Stimulated activated CD4-positive, alpha-beta T cell treated with anti-CD3 and anti-CD28 coated beads, Interleukin-2, amount 100 ng/mL, for 48 hours (primary cell): ENCODE measurements around the gene HSBP1.

ENCODE experiments used
- DNase-seq, 2 donors: peaks; one replicate each; pipeline ENCODE4 v3.0.0-alpha.2; 2020

HSBP1 gene

GRCh38 chr16:83804366-83804765 lies 3.4 kb upstream of the HSBP1 start:
- DNase-seq = no peak

DNA sequence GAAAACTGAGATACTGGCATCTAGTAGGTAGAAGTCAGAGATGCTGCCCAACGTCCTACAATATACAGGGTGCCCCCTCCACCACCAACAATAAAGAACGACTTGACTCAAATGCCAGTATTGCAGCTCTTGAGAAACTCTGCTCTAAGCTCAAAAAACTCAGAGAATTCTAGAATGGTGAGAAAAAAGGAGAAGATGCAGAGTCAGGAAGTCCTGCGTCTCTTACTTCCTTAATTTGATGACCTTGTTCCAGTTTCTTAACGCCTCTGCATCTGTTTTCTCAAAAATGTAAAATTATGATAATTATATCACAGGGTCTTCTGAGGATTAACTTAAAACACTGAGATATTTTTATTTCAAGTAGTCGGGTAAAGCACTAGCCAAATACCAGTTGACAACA lies 1.7 kb upstream of the HSBP1 start:
- DNase-seq = no peak

- DNase-seq = no peak
These were observed 1.0 kb upstream of the HSBP1 start for GRCh38 chr16:83806731-83807130.

- DNase-seq = peak in 1 of 2 donors; percentile 7
These were observed 460 bp upstream of the HSBP1 start for GRCh38 chr16:83807327-83807709.

DNA sequence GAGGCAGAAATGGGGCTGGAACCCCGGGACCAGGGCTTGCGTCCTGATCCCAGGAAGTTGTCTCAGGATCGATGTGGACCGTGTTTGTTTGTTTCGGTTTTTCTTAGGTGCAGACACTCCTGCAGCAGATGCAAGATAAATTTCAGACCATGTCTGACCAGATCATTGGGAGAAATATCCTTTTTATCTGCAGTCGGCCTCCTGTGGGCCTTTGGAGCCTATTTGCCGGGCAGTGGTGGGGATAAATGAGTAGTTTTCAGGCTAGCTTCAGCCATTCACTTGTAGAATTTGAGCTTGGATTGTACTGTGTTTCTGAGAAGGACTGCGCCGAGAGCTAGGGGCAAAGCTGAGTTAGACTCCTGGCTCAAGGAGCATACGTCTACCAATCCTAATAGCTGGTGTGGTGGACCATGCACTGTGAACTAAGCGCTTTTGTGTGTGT lies 816 bp downstream of the HSBP1 start:
- no peak for DNase-seq

- DNase-seq = no peak
These were observed 1.3 kb downstream of the HSBP1 start for GRCh38 chr16:83809092-83809491.

- no peak for DNase-seq
These were observed 3.1 kb downstream of the HSBP1 start for GRCh38 chr16:83810901-83811300.

GRCh38 chr16:83813823-83814658 lies 6.3 kb downstream of the HSBP1 start:
- no peak for DNase-seq

GRCh38 chr16:83814659-83814985 lies 6.8 kb downstream of the HSBP1 start:
- DNase-seq = no peak

GRCh38 chr16:83817022-83817421 lies 9.2 kb downstream of the HSBP1 start:
- DNase-seq = no peak

DNA sequence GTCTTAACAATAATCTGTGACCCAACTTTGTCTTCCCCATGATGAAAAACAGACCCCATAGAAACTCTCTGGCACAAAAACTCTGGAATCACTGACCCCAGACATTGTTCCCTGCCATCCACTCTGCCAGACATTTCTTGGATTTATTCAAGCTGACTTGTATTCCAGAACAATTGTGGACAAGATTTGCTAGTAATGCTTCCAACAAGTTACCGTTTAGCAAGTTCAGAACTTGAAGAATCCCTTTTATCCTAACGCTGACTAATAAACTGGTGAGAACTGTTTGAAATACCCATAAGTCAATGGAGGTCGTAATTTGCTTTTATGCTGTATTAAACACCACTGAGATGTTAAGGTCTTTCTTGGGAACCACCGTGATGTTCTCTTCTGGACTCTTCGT lies 10.5 kb downstream of the HSBP1 start:
- DNase-seq = no peak

DNA sequence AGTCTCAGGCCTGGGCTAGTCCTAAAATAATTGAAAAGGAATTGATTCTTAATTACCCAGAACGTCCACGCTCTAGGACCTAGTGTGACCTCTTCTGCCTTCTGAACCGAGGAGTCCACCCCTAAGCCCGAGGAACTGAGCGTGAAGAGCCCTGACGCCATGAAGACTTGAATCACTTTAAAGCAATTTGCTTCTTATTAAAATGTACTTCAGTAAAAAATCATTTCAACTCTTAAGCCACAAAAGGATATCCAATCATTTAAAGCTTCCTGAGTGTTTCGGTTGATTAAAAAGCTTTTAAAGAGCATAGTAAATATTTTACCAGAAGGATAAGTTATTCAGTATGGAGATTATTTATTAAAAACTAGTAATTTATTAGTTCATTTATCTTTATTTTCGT lies 11.6 kb downstream of the HSBP1 start:
- no peak for DNase-seq

DNA sequence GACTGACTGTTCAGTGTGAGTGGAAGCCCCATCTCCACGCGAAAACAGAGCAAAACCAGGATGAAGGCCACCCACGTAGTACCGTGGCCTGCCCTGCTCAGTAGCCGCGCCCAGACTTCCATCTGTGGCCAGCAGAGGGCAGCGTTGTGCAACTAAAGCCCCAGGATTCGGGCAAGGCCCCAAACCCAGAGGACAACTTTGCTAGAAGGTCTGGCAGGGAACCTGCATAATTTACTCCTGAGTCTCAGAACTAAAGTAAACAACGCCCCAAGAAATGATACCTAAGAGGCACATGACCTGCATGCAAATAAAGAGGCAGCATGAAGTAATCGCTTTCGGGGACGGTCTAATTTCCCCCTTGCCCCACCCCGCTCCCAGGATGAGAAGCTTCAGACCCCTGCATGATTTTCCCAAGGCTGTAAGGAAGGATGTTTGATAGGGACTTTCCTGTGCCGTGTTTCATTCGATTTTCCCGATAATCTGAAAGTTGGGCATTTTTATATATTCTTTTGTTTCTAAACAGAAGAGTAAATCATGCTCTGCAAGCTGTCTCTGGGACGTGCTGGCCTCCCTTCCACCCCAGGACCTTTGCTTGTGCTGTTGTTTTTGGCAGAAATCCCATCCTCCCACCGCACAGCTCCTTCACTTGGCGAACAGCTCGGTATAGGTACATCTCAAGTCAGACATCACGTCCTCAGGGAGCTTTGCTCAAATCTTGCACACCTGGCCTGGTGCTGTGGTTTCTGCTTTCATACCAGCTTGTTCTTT lies 18.6 kb downstream of the HSBP1 start:
- DNase-seq = peak; percentile 82 to 85

GRCh38 chr16:83830091-83830768 lies 22.5 kb downstream of the HSBP1 start:
- no peak for DNase-seq

GRCh38 chr16:83830769-83831455 lies 23.1 kb downstream of the HSBP1 start:
- DNase-seq = no peak

DNA sequence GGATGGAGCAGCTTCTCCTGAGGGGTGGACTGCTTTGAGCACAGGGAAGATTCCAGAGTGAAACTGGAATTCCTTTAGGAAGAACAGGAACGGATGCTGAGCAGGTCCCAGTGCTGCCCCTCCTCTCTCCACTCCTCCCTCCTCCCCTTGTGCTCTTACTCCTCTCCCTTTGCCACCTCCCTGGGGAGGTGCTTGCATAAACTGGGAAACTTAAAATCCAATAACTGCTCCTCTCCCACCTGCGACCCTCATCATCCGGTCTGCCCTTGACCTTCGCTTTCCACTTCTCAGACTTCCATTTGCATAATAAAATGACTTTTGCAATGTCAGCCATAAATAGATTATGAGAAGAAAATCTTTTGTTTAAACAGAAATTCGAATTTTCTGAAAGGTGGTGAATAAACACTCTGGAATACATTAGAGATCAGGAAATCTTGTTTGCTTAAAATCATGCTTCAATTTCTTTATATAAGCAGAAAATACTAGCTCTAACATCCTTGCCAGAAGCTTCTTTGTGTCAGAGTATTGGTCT lies 23.7 kb downstream of the HSBP1 start:
- DNase-seq = no peak

GRCh38 chr16:83833921-83834320 lies 26.1 kb downstream of the HSBP1 start:
- no peak for DNase-seq

DNA sequence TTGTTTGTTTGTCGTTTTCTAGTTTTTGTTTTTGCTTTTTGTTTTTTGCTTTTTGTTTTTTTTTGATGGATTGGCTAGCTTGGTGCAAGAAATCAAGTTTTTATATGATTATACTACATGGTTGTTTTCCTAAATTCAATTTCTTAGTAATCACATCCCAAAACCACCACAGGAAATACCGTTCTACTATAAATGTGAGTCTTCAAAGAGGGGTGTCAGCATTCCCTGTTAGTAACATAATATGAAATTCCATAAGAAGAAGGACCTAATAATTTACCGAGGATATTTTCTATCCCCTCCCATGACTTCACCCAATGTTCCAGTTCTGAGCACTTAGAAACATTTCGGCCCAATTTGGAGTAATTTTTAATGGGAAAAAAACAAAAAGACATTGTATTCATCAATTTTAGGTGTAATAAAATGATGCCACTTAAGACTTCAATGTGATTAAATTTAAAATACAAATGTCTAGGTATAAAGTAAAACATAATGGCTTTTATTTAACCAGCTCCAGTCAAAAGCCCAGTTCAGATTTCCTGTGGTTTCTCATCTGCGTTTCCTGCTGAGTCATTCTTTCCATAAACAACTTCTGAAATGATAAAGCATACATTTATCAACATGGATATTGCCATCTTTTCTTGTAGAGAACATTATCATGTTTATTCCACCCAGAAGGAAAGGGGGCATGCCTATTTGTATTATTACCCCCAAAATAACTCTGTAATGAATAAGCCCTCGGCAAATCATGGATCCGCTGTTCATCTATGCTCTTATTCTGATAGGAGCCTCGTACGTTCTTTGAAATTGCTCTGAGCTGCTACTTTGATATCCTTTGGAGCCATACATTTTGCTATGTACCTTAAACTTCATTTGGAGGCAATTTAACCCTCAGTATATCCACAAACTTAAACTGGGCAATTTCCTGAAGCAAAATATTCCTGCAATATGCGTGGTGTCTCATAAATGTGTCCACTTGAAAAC lies 28.1 kb downstream of the HSBP1 start:
- DNase-seq = no peak

- DNase-seq = no peak
These were observed 29.8 kb downstream of the HSBP1 start for GRCh38 chr16:83837566-83837965.

- no peak for DNase-seq
These were observed 30.4 kb downstream of the HSBP1 start for GRCh38 chr16:83838151-83838550.

GRCh38 chr16:83839561-83839960 lies 31.8 kb downstream of the HSBP1 start:
- no peak for DNase-seq
